DMS114 treated with DMSO at 0.1 percent for 48 hours (cell line): ENCODE measurements around the gene ZNF385D.

Source experiments
- DNase-seq: peaks from one replicate; lab custom pipeline; 2025; ENCODE audit not compliant: unreplicated experiment; lab: John Stamatoyannopoulos, UW

Gene ZNF385D

GRCh38 chr3:21618695-21619094 is 132.3 kb downstream of the ZNF385D start:
- no peak for DNase-seq

DNA sequence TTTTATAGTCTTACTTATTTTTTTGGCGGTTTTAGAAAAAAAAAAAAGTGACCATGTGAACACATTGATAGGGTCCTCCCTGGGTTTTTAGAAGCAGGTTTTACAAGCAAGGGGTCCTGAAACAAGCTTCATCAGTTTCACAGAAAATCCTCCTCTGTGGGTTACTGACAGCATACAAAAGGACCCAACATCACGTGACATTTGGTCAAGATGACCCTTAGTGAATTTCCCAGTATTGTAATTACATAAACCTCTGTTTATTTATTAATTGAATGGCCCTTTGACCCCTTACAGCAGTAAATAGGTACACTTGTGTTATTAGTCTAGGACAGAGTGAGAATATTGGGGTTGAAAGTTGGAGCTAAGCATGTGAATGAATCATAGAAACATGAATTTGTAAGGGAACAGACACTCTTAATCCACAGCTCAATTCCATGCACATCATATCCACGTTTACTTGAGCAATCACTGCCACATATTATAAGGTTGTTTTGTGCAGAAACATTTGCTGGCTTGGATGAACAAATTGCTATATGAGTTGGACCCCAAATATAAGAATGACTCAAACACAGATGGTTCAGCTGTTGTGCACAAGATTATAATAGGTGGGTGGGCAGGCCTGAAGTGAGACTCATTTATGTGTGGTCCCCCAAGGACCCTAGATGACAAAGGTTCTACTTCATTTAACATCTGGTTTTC is 137.5 kb downstream of the ZNF385D start:
- DNase-seq, result no peak

GRCh38 chr3:21601178-21601577 is 149.8 kb downstream of the ZNF385D start:
- no peak for DNase-seq

- DNase-seq, result no peak
These were observed 151.1 kb downstream of the ZNF385D start for GRCh38 chr3:21599890-21600289.

- DNase-seq, result no peak
These were observed 158.2 kb downstream of the ZNF385D start for GRCh38 chr3:21592828-21593227.

DNA sequence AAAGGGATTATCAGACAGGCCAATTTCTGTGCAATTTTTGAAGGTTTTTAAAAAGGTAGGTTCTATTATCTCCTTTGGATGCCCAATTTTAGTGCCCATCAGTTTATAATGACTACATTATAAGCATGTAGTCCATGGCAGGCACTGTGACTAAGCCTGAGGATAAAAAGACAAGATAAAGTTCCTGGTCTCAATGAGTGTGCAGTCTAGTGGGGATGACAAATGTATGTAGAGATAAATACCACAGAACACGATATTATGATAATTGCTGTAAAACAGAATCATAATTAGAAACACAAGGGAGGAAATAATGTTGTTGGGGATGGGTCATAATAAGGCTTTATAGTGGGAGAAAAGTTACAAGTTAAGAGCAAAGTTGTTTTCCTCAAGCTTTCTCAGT is 163.1 kb downstream of the ZNF385D start:
- DNase-seq, result no peak

GRCh38 chr3:21585216-21585740 is 165.7 kb downstream of the ZNF385D start:
- DNase-seq, result no peak

DNA sequence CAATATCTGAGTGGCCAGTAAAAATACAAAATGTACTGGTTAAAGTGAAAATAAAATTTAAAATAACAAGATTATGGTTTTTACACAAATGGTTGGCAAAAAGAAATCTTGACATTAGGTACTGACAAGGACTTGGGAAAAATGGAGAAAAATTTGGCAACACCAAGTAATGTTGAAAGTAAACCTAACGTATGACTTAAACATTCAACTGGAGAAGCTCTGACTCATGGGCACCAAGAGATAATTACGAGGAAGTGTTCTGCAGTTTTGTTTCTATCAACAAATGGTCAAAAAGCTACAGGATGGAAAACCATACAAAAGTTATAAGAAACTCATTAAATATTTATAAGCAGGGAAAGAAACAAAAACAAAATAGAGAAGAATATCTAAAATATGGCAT is 177.7 kb downstream of the ZNF385D start:
- DNase-seq, result no peak

DNA sequence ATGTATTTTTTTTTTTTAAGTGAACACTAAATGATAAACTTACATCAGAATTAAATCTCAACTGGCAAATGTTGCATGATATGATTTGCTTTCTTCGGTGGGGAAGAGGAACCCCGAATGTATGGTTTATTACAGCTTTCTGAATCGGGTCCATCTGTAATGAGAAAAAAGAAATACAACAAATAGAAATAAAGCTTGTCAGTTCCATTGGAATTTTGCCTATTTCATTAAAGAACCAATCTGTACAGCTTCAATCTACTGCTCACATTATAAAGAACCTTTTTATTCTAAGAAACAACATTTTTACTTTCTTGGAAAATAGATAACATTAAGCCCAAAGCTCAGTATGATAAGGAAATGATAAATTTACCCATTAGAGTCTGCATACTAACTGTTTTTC is 186.5 kb downstream of the ZNF385D start:
- DNase-seq, result no peak

DNA sequence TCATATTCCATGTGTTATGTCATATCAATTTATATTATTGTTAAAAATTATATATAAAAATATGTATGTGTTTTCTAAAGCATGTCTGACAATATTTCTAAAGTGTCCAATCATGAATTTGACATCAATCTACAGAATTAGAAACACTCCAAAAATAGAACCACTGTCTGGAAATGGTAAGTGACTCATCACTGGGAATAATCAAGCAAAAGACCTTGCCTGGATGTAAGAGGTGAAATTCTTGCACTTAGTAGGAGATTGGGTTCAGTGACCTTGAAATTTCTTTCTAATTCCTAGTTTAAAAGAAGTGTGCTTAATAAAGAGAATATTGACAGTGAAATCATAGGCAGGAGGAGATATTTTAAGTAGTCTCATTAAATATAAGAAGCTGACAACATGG is 188.8 kb downstream of the ZNF385D start:
- DNase-seq, result no peak

DNA sequence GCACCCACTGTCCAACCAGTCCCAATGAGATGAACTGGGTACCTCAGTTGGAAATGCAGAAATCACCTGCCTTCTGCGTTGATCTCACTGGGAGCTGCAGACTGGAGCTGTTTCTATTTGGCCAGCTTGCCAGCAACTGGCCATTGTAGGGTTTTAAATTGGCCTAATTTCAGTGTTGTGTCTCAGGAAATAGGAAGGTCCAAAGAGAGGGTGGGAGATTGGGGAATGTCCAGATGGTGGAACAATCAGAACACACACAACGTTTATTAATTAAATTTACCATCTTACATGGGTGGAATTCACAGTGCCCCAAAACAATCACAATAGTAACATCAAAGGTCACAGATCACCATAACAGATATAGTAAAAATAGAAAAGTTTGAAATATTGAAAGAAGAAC is 189.5 kb downstream of the ZNF385D start:
- no peak for DNase-seq

DNA sequence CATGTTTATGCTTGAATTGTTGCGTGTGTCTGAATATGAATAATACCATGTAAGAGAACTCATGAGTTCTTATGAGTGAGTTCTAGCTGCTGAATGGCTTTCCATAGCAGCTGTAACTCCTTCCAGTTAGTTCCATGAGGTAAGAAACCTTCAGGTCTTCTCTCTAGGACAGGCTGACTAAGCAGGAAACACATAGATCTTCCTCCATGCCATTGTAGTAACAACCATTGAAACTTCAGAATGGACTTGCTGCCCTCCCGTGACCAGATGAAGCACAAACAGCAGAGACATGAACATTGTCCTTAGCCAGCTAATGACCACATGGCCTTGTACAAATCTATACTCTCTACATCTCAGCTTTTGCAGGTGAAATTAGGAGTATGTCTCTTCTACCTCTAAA is 200.0 kb downstream of the ZNF385D start:
- DNase-seq, result peak; percentile 8

- no peak for DNase-seq
These were observed 206.9 kb downstream of the ZNF385D start for GRCh38 chr3:21544076-21544462.

- no peak for DNase-seq
These were observed 207.5 kb downstream of the ZNF385D start for GRCh38 chr3:21543380-21544075.

DNA sequence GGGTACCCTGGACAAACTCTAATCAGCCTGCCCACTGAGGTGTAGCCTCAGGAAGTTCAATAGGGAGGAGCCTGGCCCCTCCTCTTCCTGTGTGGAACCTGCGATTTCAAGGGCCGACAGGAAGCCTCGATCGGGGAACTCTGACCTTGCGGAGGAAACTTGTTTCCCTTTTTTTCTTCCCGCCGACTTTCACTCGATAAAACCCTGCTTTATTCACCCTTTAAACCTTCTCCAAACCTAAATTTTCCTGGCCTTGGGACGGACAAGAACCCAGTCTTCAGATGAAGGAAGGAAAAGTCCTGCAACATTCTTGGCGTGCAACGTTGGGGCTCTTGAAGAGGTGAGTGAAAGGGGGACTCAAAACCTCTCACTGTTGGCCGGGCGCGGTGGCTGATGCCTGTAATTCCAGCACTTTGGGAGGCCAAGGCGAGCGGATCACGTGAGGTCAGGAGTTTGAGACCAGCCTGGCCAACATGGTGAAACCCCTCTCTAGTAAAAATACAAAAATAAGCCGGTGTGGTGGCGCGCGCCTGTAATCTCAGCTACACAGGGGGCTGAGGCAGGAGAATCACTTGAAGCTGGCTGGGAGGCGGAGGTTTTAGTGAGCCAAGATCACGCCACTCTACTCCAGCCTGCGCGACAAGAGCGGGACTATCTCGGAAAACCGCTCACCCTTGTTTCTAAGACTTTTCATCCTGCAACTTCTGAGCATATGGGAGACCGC is 208.2 kb downstream of the ZNF385D start:
- DNase-seq, result no peak

GRCh38 chr3:21540265-21540664 is 210.7 kb downstream of the ZNF385D start:
- no peak for DNase-seq

DNA sequence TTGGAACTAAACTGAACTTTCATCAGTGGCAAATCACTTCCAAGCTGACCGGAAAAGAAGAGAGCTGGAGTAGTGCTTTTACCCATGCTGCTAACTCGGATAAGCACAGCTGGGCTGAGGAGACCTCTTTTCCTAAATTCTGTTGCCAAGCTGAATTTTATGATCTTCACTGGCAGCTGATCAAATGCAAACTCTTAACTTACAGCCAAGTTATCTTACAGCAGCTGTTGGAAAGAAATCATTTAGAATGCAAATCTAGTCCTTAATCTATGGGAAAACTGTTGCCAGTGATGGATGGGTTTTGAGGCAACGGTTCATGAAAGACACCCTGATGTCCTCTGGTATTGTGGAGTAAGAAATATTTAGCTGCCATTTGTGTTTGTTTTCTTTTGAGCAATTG is 216.5 kb downstream of the ZNF385D start:
- no peak for DNase-seq

GRCh38 chr3:21533002-21533401 is 218.0 kb downstream of the ZNF385D start:
- DNase-seq, result no peak

GRCh38 chr3:21531909-21532308 is 219.1 kb downstream of the ZNF385D start:
- DNase-seq, result no peak

DNA sequence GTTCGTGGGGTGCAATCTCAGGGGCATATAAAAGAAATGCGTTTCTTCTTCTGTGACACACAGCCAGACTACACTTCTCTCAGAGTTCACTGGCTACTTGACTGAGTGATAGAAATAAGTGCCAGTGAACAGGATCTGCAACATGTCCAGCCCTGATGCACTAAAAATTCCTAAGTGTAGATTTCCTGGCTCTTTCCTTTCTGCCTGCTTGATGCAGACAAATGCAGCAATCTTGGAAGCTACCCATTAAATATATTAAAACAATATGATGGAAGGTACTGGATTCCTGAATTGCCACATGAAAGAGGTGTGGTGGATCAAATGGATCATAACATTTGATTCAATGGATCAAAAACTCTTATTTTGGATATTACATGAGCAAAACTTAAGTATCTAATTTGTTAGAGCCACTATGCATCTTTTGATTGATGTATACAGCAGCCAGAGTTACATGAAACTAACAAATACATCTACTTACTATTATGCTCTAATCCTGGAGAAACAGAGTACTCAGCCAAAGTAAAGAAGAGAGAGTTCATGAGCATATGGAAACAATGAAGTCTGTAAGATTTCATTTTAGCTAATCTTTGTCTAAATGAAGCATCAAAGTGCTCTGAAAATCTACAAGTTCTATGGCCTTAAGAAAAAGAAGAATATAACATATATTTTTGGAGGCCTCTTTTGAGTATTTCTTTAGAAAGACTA is 222.6 kb downstream of the ZNF385D start:
- DNase-seq, result no peak

- DNase-seq, result no peak
These were observed 224.5 kb downstream of the ZNF385D start for GRCh38 chr3:21526461-21526860.
